Brain microvascular endothelial cell (primary cell): ENCODE data around the gene TMEM238.

Experiments
- DNase-seq: peaks from one replicate; pipeline ENCODE4 v3.0.0-alpha.2; 2020
- H3K27ac ChIP-seq: fragments of 250-450 bp; sonication (Bioruptor Pico); 2 replicates; pipeline ENCODE4 v1.5.1; 2020; ENCODE audit warnings: mild to moderate bottlenecking, moderate library complexity
- H3K27me3 ChIP-seq: fragments of 250-450 bp; sonication (Bioruptor Pico); replicated peaks from 2 replicates; pipeline ENCODE4 v1.5.1; 2020; ENCODE audit warnings: mild to moderate bottlenecking
- H3K36me3 ChIP-seq: fragments of 250-450 bp; sonication (Bioruptor Pico); replicated peaks from 2 replicates; pipeline ENCODE4 v1.5.1; 2020; ENCODE audit warnings: mild to moderate bottlenecking
- H3K4me3 ChIP-seq: 2 replicates; pipeline ENCODE4 v1.5.1; 2011; ENCODE audit warnings: low read depth, mild to moderate bottlenecking, control low read depth, low read length, moderate library complexity
- CTCF ChIP-seq: IDR thresholded peaks from 2 replicates; pipeline ENCODE4 v1.5.1; 2011; ENCODE audit warnings: low read depth, mild to moderate bottlenecking, moderate library complexity, low read length, control low read depth, inconsistent platforms; ENCODE audit errors: missing control alignments
- in situ Hi-C: cut with HindIII; loops from 2 replicates; pipeline ENCODE4 v1.10.0; 2017; ENCODE audit warnings: low sequenced_read_pairs, low pct_ligation_motif_present

The TMEM238 gene

GRCh38 chr19:55392820-55393761, 9.0 kb upstream of the TMEM238 start:
- Histone ChIP-seq H3K4me3 (no peak overlapping the region), H3K27ac (no peak overlapping the region), H3K36me3 (peaks cover 29% of the 10 kb centered on the region), H3K27me3 (no peaks in the 10 kb centered on the region)
- no peak for DNase-seq
- TF ChIP-seq CTCF, result no peak
- in situ Hi-C loops, result loop anchor here (25.0 kb wide), 1 partner anchor 219 kb away; the partner anchor contains the start of genes ZNF524, ZNF784 and ZNF865

- H3K4me3 ChIP-seq, result no peak overlapping the region
- H3K36me3 ChIP-seq, result peaks cover 41% of the 10 kb centered on the region
- DNase-seq, result no peak
- TF ChIP-seq CTCF, result no peak
- no peak overlapping the region for H3K27ac ChIP-seq
- in situ Hi-C loops, result loop anchor here (25.0 kb wide), 1 partner anchor 220 kb away; the partner anchor contains the start of genes ZNF524, ZNF784 and ZNF865
- H3K27me3 ChIP-seq, result no peaks in the 10 kb centered on the region
These were observed 7.9 kb upstream of the TMEM238 start for GRCh38 chr19:55391702-55392615.

GRCh38 chr19:55391191-55391670, 7.1 kb upstream of the TMEM238 start:
- Histone ChIP-seq H3K4me3 (no peak overlapping the region), H3K36me3 (peaks cover 42% of the 10 kb centered on the region), H3K27me3 (no peaks in the 10 kb centered on the region), H3K27ac (no peak overlapping the region)
- TF ChIP-seq CTCF, result no peak
- in situ Hi-C loops, result loop anchor here (25.0 kb wide), 1 partner anchor 221 kb away; the partner anchor contains the start of genes ZNF524, ZNF784 and ZNF865
- DNase-seq, result no peak

GRCh38 chr19:55390461-55390880, 6.4 kb upstream of the TMEM238 start:
- in situ Hi-C loops, result loop anchor here (25.0 kb wide), 1 partner anchor 222 kb away; the partner anchor contains the start of genes ZNF524, ZNF784 and ZNF865
- H3K36me3 ChIP-seq, result peaks cover 42% of the 10 kb centered on the region
- H3K4me3 ChIP-seq, result no peak overlapping the region
- peak; percentile 37 for DNase-seq
- no peak overlapping the region for H3K27ac ChIP-seq
- TF ChIP-seq CTCF, result no peak
- no peaks in the 10 kb centered on the region for H3K27me3 ChIP-seq
